ENCODE measurements around the gene SDK2.

The SDK2 gene

DNA sequence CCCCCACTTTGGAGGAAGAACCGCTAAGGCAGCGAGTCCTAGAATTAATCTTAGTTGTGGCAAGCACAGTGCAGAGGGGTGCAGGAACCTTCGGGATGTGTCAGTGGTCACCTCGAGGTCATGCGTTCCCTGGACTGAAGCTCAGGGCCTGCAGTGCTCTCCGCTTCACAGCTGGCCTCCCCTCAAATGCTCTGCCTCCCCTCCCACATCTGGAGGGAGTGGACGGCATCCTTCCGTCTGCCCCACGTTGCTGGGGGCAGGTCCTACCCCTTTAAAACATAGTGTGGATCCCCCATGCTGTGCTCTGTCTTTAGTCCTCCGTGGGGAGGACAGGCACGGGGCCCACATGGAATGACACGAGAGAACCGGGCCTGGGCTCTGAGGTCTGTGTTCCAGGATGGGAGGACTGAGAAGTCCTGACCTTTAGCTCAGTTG is 232.9 kb downstream of the SDK2 start:
- DNase-seq, result no peak

DNA sequence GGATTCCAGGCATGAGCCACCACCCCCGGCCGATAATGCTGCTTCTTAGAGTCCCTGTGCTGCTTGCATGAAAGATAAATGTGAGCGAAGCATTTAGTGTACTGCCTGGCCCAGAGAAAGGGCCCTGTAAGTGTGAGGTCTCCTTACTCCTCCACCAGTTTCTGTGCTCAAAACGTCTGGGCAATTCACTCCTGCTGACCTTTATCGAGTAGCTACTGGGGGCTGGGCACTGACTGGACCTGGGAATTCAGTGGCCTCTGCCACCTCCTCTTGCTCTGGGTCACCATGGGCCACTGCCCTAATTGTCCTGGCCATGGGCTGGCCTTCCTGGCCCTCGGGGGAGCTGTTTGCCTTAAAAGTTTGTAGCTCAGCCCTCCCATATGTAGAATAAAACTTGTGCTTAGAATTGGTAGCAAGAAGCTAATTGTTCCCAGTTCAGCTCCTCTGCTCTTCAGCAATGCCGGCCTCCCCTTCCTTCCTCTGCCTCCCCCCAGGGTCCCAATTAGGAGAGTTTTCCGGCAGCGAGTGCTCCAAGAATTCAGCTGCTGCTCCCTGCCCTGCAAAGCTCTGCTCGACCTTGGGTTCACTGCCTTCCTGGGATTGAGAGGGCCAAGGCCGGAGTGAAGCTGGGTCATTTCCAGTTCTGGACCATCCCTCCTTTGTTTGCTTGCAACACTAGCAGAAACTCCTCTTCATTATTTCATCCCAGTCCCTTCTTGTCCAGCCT is 233.5 kb downstream of the SDK2 start:
- no peak for DNase-seq

DNA sequence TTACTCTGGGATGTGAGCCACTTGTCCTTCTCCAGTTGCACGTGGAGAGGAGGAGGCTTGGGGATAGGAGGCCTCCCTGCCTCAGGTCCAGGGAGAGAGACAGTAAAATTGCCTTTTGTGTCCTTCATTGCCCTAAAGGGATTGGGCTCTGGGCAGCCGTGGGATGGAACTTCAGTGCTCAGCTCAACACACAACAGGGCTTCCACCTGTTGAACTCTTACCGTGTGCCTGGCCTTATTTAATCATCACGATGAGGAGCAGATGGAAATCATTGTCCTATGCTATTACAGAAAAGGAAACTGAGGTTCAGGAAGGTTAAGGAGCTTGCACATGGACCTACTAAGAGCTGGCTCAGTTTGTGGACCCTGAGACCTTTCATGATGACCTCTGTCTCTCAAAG is 240.0 kb downstream of the SDK2 start:
- DNase-seq, result no peak

DNA sequence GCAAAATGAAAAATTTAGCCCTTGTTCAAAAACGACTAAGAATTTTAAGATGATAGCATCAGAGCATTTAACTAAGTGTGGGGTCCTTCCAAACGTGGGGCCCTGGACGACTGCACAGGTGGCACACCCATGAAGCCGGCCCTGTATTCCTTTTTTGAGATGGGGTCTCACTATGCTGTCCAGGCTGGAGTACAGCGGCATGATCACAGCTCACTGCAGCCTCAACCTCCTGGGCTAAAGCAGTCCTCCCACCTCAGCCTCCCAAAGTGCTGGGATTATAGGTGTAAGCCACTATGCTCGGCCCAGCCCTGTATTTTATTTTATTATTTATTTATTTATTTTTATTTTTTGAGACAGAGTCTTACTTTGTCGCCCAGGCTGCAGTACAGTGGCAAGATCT is 241.8 kb downstream of the SDK2 start:
- DNase-seq, result no peak

DNA sequence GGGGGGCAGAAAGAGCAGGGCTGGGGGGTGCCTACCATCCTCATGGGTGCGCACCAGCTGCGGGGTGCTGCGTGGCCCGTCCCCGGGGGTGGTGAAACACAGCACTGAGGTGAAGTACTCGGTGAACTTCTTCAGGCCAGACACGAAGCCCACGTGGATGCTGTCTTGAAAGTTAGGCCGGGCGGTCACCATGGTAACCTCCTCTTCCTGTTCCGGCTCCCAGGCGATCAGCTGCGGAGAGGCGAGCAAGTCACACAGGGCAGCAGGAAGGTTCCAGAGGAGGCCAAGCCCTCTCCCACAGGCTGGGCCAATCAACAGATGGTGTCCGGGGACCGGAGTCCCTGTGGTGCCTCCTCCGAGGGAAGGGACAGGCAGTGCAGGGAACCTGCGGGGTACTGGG is 242.3 kb downstream of the SDK2 start:
- peak in 1 of 5 experiments; percentile 22 for DNase-seq

DNA sequence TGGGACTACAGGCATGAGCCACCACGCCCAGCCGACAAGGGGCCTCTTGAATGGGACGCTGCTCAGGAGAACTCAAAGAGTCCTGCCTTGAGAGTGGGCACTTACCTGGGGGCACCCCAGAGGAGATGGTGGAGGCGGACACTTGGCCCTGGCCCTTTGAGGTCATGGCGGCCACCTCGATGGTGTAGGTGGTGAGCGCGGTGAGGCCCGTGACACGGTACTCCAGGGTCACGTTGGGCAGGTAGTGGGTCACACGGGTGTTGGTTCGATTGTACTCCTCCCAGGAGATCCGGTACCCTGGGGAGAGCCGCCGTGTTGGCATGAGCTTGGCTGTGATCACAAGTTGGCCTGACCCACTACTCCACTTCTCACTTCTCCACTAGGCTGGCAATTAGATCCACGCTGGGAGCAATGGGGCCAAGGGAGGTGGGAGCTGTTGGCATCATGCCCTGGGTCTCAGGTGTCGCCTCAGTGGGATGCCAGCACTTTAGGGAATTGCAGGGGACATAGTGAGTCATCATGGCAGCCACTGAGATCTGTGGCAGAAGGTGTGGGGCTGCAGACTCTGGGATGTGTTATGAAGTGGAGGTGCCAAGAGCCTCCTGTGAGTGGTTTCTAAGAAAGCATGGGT is 243.2 kb downstream of the SDK2 start:
- DNase-seq, result no peak

DNA sequence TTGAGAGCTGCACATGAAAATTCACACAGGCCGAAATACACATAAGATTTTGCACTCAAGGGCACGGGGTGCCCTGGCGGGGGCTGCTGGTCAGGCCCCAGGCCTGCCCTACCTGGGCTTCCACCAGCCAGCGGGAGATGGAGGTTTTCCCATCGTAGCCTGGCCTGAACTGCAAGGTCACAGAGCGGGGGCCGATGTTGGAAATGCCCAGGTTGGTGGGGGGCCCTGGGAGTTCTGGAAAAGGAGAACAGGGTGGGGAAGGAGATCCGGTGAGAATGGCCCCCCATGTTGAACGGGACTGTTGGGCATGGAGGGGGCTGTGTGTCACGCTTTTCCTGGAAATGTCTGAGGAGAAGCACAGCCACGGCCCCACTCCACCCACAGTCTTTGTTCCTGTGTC is 245.2 kb downstream of the SDK2 start:
- DNase-seq, result no peak

DNA sequence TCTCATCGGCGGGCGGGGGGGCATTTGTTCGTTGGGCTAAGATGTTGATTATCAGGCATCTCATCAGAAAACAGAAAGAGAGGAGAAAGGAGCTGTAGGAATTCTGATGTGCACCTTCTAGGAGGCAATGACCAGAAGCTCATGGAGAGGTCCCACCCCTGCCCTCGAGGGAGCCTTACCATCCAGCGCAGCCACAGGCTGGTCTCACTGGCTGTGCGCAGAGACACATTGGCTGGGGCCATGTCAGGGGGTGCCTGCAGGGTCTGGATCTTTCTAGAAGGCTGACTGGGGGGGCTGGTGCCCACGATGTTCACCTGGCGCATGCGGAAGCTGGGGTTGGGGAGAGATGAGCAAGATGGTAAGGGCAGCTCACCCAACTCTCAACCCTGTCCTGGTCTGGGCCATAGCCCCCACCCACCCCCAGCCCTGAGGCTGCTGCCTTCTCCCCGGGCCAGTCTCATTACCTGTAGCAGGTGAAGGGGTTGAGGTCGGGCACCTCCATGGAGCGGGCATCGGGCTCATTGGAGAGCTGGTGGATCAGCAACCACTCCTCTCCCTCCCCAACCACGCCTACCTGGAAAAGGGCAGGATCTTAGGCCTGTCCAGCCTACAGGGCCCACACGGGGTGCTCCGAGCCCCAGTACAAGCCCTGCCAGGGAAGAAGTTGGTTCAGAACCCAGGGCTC is 246.2 kb downstream of the SDK2 start:
- no peak for DNase-seq

DNA sequence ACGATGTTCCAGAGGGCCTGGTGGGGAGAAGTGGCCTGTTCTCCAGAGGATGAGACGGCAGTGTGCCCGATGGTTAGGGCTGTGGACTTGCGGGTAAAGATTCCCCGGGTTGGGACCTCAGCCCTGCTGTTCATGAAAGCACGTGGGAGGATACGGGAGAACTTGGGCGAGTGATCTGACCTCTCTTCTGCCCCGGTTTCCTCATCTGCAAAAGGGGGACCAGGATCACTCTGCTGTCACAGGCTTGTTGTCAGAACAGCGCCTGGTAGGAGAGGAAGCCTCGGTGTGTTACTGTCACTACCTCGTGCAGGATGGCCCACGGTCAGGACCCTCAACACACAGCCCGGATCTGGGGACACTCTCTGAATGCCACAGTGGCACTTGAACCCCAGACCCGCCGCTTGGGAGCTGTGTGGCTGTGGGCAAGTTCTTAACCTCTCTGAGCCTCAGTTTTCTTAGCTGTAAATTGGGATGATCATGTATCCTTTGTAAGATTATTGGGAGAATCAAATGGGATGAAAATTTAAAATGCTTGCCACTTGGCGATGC is 246.9 kb downstream of the SDK2 start:
- DNase-seq, result no peak

DNA sequence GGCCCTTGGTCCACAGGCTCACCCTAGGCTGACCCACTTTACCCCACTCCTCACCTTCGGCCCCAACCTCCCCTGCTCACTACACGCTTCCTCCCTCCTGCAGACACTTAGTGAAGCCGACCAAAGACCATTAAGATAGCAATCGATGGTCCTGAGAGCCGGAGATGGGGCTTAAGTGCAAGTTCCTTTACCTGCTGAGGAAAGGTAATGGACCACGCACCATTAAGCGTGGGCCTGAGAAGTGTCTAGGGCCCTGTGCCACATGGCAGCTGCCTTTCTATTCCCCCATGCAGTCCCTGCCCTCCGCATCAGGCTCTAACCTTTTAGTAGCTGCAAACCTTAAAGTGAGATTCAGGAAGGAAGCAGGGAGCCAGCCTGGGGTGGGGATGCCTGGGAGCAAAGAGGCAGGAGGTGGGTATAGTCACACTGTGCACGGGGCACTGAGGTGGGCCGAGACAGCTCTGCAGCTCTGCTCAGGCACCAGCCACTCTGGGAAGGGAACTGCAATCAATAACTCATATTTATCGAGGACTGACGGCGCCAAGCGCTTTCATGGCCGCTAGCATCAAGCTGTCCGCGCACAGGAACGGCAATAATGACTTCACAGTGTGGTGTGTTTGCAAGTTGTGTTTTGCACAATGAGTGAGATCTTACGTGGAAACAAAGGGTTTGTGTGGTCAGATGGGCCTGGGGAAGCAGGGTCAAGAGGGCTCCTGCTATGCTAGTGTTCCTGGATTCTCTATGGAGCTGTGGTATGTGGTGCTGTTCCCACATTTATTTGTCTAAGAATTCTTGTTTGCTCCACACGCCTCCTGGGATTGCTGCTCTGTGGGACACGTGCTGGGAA is 247.6 kb downstream of the SDK2 start:
- no peak for DNase-seq

DNA sequence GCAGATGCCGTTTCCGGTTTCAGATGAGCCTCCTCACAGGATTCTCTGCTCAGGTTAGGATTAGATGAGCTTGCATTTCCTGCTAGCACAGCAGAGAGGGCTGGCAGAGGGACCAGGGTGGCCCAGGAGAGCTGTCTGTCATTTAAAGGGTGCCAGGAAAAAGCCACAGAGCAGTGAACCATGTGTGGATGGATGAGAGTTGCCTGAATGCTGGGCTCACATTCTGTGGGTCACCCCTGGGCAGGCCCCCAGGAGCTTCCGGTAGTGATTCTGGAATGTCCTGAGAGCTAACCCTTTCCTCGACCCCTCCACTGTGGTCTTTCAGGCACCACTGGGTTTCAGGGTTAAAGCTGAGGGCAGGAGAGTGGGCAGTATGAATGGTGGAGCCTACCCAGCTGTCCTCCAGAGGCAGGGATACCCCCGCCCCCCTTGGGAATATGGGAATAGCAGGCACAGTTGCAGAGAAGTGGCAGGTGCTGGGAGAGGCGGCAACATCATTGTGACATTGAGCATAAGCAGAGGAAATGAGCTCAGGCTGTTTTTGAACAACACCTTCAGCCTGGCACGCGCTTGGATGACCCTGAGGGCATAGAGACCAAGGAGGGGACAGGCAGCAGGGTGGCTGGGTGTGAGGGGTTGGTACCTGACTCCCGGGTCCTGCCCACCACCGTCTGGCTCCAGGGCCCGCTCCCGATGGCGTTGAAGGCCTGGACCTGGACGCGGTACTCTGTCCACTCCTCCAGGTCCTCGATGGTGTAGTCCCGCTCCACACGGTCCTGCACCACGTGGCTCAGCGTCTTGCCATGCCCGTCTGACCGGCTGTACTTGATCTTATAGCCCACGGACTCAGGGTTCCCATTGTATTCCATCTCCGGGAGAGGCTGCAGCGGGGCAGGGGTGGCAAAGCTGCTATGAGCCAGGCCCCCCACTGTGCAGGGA is 249.5 kb downstream of the SDK2 start:
- no peak for DNase-seq

DNA sequence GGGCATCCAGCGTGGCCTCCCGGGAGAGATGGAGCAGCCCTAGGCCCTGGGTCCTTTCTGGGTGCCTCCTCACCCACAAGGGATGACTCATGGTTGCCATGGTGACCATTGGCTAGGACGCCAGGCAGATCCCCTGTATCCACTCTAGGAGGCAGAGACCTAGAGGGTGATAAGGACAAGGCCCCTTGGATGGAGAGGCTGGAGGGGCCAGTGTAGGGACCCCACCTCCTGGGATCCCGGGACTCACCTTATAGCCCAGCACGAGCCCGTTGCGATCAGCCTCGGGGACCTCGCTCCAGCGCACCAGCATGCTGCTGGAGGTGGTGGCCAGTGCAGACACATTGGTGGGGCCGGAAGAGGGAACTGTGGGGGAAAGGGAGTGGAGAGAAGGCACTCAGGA is 250.3 kb downstream of the SDK2 start:
- DNase-seq, result no peak

DNA sequence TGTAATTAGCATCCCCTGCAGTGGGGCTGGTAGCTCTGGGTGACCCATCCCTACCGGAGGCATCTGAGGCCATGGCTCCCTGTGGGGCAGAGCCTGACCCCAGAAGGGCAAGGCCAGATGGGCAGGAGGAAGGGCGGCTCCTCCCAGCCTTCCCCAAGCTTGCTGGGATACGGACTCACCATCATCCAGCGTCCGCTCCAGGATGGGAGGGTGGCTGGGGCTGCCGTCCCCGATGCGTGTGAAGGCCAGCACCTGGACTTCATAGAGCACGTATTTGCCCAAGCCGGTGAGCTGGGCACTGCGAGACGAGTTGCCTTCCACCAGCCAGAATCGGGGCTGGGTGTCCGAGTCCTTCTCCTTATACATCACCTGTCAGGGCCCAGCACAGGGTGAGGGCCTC is 250.9 kb downstream of the SDK2 start:
- no peak for DNase-seq

DNA sequence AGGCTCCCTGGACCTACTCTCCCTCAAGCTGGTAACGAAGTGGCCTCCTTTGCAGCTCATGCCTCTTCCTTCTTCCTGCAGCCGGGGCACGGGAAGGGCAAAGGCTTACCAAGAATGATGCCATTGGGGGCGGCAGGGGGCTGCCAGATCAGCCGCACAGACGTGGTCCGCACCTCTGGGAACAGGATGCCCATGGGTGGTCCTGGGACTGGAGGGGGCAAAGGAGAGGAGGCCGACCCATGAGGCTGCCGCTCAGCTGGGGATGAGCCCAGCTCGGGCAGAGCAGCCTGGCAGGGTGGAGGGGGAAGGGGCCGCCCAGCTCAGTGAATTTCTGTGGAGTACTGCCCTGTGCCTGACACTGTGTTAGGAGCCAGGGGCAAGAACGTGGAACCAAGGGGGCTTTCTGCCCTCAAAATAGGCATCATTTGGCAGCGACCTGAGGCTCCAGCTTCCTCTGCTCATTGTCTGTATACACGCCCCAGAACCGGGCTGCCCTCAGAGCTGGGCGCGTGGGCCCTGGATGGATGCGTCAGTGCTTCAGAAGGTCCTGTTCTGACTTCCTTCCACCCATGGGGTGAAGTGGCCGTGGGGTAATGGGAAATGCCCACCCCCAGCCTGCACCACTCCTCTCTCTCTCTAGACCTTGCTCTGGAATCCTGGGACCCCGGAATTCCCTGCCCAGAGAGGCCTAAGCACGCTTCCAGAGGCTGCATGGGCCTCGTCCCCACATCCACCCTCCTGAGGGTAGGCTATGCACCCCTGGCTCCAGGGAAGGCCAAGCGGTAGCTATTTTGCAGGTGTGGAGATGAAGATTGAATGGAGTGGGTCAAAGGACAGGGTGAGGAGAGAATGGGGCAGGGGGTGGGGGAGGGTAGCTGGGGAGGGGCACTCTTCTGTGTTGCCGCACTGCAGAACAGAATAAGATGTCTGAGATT is 252.6 kb downstream of the SDK2 start:
- no peak for DNase-seq

DNA sequence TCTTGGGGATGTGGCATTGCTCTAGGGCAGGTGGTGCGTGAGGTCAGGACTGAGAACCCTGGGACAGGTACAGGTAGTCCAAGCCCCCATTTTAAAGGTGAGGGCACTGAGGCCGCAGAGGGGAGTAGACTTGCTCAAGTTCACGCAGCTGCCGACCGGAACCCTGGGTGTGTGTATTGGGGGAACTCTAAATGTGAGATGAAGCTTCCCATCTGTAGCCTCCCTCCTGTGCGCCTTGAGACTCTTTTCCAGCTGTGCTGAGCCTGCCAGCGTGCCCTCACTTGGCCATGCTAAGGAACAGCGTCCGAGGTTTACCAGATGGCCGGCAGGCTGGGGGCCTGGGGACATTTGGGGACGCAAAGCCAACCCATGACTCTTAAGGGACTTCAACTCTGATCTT is 253.4 kb downstream of the SDK2 start:
- no peak for DNase-seq

DNA sequence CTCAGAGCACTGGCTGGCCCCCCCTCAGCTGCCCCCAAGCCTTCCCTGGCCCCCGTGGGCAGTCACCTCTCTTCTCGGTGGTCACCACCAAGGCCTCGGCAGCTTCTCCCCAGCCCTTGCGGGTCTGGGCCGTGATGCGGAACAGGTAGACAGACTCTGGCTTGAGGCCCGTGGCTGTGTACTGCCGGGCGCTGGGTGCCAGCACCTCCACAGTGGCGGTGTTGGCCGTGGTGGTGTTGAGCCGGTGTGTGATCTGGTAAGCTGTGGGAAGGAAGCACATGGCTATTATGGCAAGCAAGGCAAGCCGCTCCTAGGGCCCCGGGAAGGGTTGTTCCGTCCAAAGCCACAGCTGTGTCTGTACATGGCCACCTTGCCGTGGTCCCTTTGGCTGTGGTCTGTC is 254.0 kb downstream of the SDK2 start:
- no peak for DNase-seq

DNA sequence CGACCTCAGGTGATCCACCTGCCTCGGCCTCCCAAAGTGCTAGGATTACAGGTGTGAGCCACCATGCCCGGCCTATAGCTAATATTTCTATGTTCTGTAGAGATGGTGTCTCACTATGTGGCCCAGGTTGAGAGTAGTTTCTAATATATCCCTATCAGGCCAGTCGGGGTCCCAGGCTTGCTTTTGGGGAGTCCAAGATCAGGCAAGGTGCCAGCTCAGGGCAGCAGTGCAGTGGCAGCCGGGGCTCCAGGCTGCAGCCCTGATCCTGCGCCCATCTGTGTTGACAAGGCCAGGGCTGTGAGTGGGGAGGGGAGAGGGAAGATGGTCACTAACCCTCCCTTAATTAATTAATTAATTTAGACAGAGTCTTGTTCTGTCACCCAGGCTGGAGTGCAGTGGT is 254.8 kb downstream of the SDK2 start:
- DNase-seq, result no peak

DNA sequence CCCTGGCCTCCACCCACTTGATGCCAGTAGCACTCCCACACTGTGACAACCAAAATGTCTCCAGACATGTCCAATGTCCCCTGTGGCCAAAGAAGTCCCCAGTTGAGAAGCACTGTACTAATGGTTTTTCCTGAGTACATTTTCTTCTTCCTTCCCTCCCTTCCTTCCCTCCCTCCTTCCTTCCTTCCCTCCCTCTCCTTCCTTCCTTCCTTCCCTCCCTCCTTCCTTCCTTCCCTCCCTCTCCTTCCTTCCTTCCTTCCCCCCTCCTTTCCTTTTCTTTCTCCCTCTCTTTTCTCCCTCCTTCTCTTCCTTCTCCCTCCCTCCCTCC is 255.7 kb downstream of the SDK2 start:
- DNase-seq, result no peak

DNA sequence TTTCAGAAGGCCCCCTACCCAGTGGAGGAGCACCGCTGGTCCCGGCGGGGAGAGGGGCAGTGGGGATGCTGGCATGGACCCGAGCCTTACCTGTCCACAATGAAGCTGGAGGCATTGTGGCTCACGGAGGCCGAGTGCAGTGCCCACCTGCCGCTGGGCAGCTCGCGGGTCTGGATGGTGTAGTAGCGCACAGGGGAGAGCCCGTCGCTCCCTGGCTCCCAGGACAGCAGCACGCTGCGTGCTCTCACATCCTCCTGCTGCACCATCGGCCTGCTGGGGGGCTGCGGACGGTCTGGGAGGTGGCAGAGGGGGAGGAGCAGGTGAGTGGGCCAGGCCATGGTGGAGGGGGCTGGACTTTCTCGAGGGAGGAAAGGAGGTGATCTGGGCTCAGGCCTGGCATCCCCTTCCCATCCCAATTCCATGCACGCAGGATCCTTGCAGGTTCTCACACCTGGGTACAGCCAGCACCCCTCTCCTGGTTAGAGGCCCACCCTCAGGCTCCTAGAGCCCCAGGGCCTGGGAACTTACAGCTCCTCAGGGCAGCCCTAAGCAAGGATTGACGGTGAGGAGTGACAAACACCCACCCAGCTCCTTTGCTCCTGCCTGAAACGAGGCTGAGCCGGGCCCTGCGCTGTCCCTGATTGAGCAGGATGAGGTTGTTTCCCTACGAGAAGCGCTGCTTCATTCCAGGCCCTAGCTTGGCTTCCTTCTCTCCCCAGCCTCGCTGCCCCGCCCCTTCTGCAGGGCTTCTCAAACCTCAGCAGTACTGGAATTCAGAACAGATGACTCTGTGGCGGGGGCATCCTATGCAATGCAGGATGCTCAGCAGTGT is 256.3 kb downstream of the SDK2 start:
- DNase-seq, result no peak

DNA sequence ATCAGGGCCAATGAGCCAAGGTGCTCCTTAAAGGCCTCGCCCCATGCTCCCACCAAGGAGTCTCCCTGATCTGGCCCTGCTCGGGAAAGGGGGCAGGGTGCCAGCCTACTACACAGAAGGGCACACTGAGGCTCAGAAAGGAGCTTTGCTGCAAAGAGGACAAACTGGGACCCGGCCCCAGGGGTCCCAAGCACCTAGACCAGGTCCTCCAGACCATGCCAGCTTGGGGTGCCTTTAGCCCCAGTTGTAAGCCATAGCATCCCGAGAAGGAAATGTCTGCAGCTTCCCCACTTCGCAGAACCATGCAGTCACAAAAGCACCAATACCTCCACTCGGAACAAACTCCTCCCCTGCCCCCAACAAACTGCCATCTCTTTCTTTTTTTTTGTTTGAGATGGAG is 257.7 kb downstream of the SDK2 start:
- no peak for DNase-seq
